ENCODE measurements around the gene TULP1. TPM values are rescaled to one million over a fixed set of nuclear protein-coding genes. Genes with fewer than 3 reads are reported as not detected.
A peak's percentile ranks its signal among the peaks of the same experiment; 100 is the strongest.

TULP1 gene
- total RNA-seq, 1 experiment from 2014 or later = not detected

DNA sequence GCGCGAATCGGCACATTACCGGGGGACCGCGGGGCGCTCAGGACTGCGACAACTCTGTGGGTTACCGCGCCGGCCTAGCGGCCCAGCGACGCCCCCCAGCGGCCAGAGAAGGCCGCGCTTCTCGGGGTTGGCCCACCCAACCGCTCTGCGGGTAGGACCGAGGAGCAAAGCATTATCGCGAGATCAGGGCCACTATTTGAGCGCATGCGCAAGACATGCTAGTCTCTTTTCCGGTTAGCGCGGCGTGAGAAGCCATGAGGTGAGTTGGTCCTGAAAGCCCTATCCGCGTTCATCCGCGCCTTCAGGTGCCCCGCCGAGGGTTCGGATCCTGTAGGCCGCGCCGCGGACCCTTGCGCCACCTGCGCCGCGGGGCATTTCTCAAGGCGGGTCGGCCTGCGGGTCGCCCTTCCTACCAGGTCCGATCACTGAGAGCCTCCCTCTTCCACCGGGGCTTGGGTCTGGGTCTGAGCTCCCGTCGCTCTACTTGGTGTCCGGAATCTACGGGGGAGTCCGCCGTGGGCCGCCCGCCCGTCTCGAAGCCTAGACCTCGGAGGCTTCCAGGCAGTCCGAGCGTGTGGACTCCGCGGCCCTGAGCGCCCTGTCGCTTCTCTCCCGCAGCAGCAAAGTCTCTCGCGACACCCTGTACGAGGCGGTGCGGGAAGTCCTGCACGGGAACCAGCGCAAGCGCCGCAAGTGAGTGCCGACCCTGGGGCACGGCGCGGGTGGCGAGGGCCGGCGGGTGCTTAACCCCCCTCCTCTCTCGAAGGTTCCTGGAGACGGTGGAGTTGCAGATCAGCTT lies 44.3 kb downstream of the TULP1 start, which contains the start of gene RPL10A:
Gene RPL10A (plus strand): TSS at position 221 of the 799 bp plus-strand sequence. CDS start 34 bp downstream, at position 255.
- TF ChIP-seq, protein P1, sequence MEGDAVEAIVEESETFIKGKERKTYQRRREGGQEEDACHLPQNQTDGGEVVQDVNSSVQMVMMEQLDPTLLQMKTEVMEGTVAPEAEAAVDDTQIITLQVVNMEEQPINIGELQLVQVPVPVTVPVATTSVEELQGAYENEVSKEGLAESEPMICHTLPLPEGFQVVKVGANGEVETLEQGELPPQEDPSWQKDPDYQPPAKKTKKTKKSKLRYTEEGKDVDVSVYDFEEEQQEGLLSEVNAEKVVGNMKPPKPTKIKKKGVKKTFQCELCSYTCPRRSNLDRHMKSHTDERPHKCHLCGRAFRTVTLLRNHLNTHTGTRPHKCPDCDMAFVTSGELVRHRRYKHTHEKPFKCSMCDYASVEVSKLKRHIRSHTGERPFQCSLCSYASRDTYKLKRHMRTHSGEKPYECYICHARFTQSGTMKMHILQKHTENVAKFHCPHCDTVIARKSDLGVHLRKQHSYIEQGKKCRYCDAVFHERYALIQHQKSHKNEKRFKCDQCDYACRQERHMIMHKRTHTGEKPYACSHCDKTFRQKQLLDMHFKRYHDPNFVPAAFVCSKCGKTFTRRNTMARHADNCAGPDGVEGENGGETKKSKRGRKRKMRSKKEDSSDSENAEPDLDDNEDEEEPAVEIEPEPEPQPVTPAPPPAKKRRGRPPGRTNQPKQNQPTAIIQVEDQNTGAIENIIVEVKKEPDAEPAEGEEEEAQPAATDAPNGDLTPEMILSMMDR (IDR thresholded peaks at IDR 0.05; ENCODE audit: unreplicated experiment) = peak; percentile 96
- Mint-ChIP-seq H3K4me1 (ENCODE audit: low read depth, unreplicated experiment) (peaks cover 33% of the 10 kb centered on the region), H3K36me3 (ENCODE audit: insufficient read depth, unreplicated experiment) (peaks cover 69% of the 10 kb centered on the region), H3K27ac (ENCODE audit: unreplicated experiment) (peak within 1 kb of the TSS; percentile 100), H3K9me3 (ENCODE audit: low read depth, unreplicated experiment) (no peaks in the 10 kb centered on the region), H3K4me3 (ENCODE audit: low read depth, unreplicated experiment) (peak within 1 kb of the TSS; percentile 98), H3K27me3 (ENCODE audit: unreplicated experiment) (no peaks in the 10 kb centered on the region)
- intact Hi-C loops (cut with micrococcal nuclease; ENCODE audit: unreplicated experiment) = loop anchor here (1.0 to 5.0 kb wide), 2 partner anchors 126 to 171 kb away; partner anchors contain the start of genes DEF6 and PPARD
- peak; percentile 95 for DNase-seq
- BruUV-seq (replicated peaks) = TSS peak; percentile 53
- CTCF ChIA-PET = interaction anchor here (1.0 to 1.7 kb wide), 3 partner anchors 16 to 172 kb away, joined by 3 to 7 read pairs (median 6); partner anchors contain the start of gene FANCE

DNA sequence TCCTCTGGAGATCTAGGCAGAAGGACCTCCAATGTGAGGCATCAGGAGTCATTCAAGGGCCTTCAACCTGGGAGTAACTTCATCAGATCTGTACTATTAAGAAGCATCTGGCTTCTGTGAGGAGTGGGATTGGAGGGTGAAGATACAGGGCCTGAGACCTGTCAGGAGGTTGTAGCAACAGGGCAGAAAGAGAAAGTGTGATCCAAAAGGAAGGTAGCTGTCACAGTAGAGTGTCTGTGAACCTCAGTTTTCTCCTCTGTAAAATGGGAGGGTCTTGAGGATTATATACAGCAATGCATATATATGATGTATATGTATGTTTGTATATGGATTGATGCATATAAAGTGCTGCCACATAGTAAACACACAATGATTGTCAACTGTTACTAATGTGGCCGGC lies 47.0 kb downstream of the TULP1 start:
- Mint-ChIP-seq H3K36me3 (ENCODE audit: insufficient read depth, unreplicated experiment) (peaks cover 42% of the 10 kb centered on the region), H3K27ac (ENCODE audit: unreplicated experiment) (no peak overlapping the region), H3K4me3 (ENCODE audit: low read depth, unreplicated experiment) (no peak overlapping the region), H3K27me3 (ENCODE audit: unreplicated experiment) (no peaks in the 10 kb centered on the region), H3K9me3 (ENCODE audit: low read depth, unreplicated experiment) (no peaks in the 10 kb centered on the region), H3K4me1 (ENCODE audit: low read depth, unreplicated experiment) (peaks cover 29% of the 10 kb centered on the region)
- TF ChIP-seq, protein P1 (IDR thresholded peaks at IDR 0.05; ENCODE audit: unreplicated experiment) = no peak
- BruUV-seq (replicated peaks) = no TSS peak
- intact Hi-C loops (cut with micrococcal nuclease; ENCODE audit: unreplicated experiment) = loop anchor here (5.0 kb wide), 1 partner anchor 123 kb away; the partner anchor contains the start of gene PPARD
- no peak for DNase-seq
- CTCF ChIA-PET = interaction anchor here (0.8 kb wide), 1 partner anchor 124 kb away, joined by 3 read pairs; no protein-coding TSS in a partner anchor

DNA sequence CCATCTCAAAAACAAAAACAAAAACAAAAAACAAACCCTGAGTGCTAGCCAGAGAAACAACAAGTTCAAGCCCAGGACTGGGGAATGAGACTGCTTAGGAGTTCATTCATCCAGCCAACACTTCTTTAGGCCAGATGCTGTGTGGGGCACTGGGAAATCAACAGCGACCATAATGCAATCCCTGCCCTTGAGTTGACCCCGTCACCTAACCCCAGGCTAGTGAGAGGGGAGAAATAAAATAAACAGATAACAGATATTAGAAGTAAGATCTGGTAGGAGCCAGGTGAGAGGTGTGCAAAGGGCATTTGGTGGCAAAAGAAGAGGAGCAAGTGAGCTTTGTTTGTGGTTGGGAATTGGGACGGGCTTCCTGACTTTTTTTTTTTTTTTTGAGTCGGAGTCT lies 49.4 kb downstream of the TULP1 start:
- intact Hi-C loops (cut with micrococcal nuclease; ENCODE audit: unreplicated experiment) = no loop called here
- Mint-ChIP-seq H3K36me3 (ENCODE audit: insufficient read depth, unreplicated experiment) (peaks cover 25% of the 10 kb centered on the region), H3K27ac (ENCODE audit: unreplicated experiment) (no peak overlapping the region), H3K27me3 (ENCODE audit: unreplicated experiment) (no peaks in the 10 kb centered on the region), H3K9me3 (ENCODE audit: low read depth, unreplicated experiment) (no peaks in the 10 kb centered on the region), H3K4me1 (ENCODE audit: low read depth, unreplicated experiment) (peaks cover 16% of the 10 kb centered on the region), H3K4me3 (ENCODE audit: low read depth, unreplicated experiment) (no peak overlapping the region)
- no peak for DNase-seq
- BruUV-seq (replicated peaks) = no TSS peak
- TF ChIP-seq, protein P1 (IDR thresholded peaks at IDR 0.05; ENCODE audit: unreplicated experiment) = no peak
- CTCF ChIA-PET = no interaction called here

DNA sequence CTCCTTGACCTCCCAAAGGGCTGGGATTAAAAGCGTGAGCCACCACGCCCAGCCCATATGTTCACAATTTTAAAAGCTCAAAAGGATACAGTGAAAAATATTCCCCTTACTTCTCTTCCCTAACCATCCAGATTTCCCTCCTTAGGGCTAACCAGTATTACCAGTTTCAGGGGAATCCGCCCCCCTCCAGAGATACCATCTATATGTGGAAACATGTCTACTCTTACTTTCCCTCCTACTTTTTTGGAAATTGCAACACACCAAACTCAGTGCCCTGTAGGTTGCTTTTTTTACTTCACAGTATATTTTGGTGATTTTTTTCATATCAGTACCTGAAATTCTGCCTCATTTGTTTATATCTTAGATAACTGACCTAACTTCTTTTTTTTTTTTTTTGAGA lies 51.4 kb downstream of the TULP1 start:
- CTCF ChIA-PET = no interaction called here
- TF ChIP-seq, protein P1 (IDR thresholded peaks at IDR 0.05; ENCODE audit: unreplicated experiment) = no peak
- no peaks in the 10 kb centered on the region for H3K27me3 Mint-ChIP-seq (ENCODE audit: unreplicated experiment)
- H3K9me3 Mint-ChIP-seq (ENCODE audit: low read depth, unreplicated experiment) = no peaks in the 10 kb centered on the region
- intact Hi-C loops (cut with micrococcal nuclease; ENCODE audit: unreplicated experiment) = no loop called here
- peaks cover 12% of the 10 kb centered on the region for H3K36me3 Mint-ChIP-seq (ENCODE audit: insufficient read depth, unreplicated experiment)
- no TSS peak for BruUV-seq (replicated peaks)
- peaks cover 8% of the 10 kb centered on the region for H3K4me1 Mint-ChIP-seq (ENCODE audit: low read depth, unreplicated experiment)
- no peak for DNase-seq
- no peak overlapping the region for H3K27ac Mint-ChIP-seq (ENCODE audit: unreplicated experiment)
- H3K4me3 Mint-ChIP-seq (ENCODE audit: low read depth, unreplicated experiment) = no peak overlapping the region
